Neural crest cell (in vitro differentiated cells): ENCODE results near the gene B3GALNT1. TPM values are rescaled to one million over a fixed set of nuclear protein-coding genes. Genes with fewer than 3 reads are reported as not detected.

Experiments used
- DNase-seq: peaks from one replicate; pipeline ENCODE4 v3.0.0; 2021; ENCODE audit warnings: low read depth, mixed read lengths, low spot score
- H3K27ac Mint-ChIP-seq: one replicate; pipeline ENCODE4 v1.8.0; 2021; ENCODE audit warnings: mild to moderate bottlenecking, mixed read lengths; ENCODE audit not compliant: unreplicated experiment
- H3K27me3 Mint-ChIP-seq: 2 replicates; pipeline ENCODE4 v1.8.0; 2021; ENCODE audit warnings: low read depth, mild to moderate bottlenecking, mixed read lengths
- H3K36me3 Mint-ChIP-seq: 2 replicates; pipeline ENCODE4 v1.8.0; 2021; ENCODE audit warnings: low read depth, mild to moderate bottlenecking, mixed read lengths
- H3K4me1 Mint-ChIP-seq: 2 replicates; pipeline ENCODE4 v1.8.0; 2021; ENCODE audit warnings: mixed read lengths
- H3K4me3 Mint-ChIP-seq: one replicate; pipeline ENCODE4 v1.8.0; 2021; ENCODE audit warnings: mild to moderate bottlenecking, mixed read lengths
- H3K9me3 Mint-ChIP-seq: 2 replicates; pipeline ENCODE4 v1.8.0; 2021; ENCODE audit warnings: mixed read lengths
- CTCF ChIP-seq: fragments of 200-600 bp; sonication (generic); conservative IDR thresholded peaks from 2 replicates; pipeline ENCODE4 v1.5.0; 2021; ENCODE audit warnings: antibody characterized with exemption, mild to moderate bottlenecking
- total RNA-seq: library from RNA; stranded (reverse); gene quantifications from 2 replicates; pipeline ENCODE4 v1.2.1, GENCODE V29; 2021

The B3GALNT1 gene
- total RNA-seq, 1 donor from 2014 or later, result 27.1 TPM

GRCh38 chr3:161108840-161109239 lies 3.7 kb upstream of the B3GALNT1 start:
- peaks cover 9% of the 10 kb centered on the region for H3K36me3 Mint-ChIP-seq
- H3K27me3 Mint-ChIP-seq, result peaks cover 3% of the 10 kb centered on the region
- no peak for DNase-seq
- TF ChIP-seq CTCF, result no peak
- no peak overlapping the region for H3K27ac Mint-ChIP-seq
- H3K4me3 Mint-ChIP-seq, result no peak overlapping the region
- H3K9me3 Mint-ChIP-seq, result peaks cover 3% of the 10 kb centered on the region
- H3K4me1 Mint-ChIP-seq, result peaks cover 15% of the 10 kb centered on the region

- TF ChIP-seq CTCF, result no peak
- no peak overlapping the region for H3K27ac Mint-ChIP-seq
- H3K4me3 Mint-ChIP-seq, result peak overlapping the region; percentile 26
- no peak for DNase-seq
- H3K27me3 Mint-ChIP-seq, result peaks cover 3% of the 10 kb centered on the region
- H3K4me1 Mint-ChIP-seq, result peaks cover 15% of the 10 kb centered on the region
- H3K36me3 Mint-ChIP-seq, result peaks cover 15% of the 10 kb centered on the region
- no peaks in the 10 kb centered on the region for H3K9me3 Mint-ChIP-seq
These were observed 2.2 kb upstream of the B3GALNT1 start for GRCh38 chr3:161107311-161107710.

- no peak for TF ChIP-seq CTCF
- peak overlapping the region; percentile 90 for H3K4me3 Mint-ChIP-seq
- H3K9me3 Mint-ChIP-seq, result no peaks in the 10 kb centered on the region
- peaks cover 15% of the 10 kb centered on the region for H3K4me1 Mint-ChIP-seq
- H3K27me3 Mint-ChIP-seq, result peaks cover 3% of the 10 kb centered on the region
- DNase-seq, result no peak
- peaks cover 17% of the 10 kb centered on the region for H3K36me3 Mint-ChIP-seq
- peak overlapping the region; percentile 75 for H3K27ac Mint-ChIP-seq
These were observed 1.3 kb downstream of the B3GALNT1 start for GRCh38 chr3:161103776-161104385.

DNA sequence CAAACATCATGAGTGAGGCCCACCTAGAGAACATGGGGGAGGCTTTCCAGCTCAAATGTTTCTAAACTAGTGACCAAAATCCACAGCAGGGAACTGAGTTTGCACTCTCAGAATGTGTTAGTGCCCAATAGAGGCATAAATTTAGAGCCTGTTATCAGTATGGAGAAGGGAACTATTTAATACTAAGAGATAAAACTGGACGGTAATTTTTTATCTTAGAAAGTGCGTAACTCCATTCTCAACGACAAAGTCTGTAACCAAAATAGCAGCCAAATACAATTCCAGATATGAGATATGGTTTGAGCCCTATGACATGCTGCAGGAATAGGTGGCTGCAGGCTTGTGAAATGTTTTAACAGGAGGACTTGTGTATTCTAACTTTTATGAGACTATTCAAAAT lies 3.5 kb downstream of the B3GALNT1 start:
- Mint-ChIP-seq H3K27ac (no peak overlapping the region), H3K9me3 (no peaks in the 10 kb centered on the region), H3K4me1 (peaks cover 15% of the 10 kb centered on the region), H3K4me3 (no peak overlapping the region), H3K27me3 (peaks cover 3% of the 10 kb centered on the region), H3K36me3 (peaks cover 17% of the 10 kb centered on the region)
- no peak for DNase-seq
- no peak for TF ChIP-seq CTCF

- H3K4me1 Mint-ChIP-seq, result peaks cover 15% of the 10 kb centered on the region
- peaks cover 3% of the 10 kb centered on the region for H3K27me3 Mint-ChIP-seq
These were observed 4.2 kb downstream of the B3GALNT1 start for GRCh38 chr3:161100994-161101393.

More at GRCh38 chr3:161100994-161101393, 4.2 kb downstream of the B3GALNT1 start:
- H3K27ac Mint-ChIP-seq, result no peak overlapping the region
- no peak for DNase-seq
- peak overlapping the region; percentile 44 for H3K4me3 Mint-ChIP-seq
- H3K9me3 Mint-ChIP-seq, result no peaks in the 10 kb centered on the region
- TF ChIP-seq CTCF, result no peak
- peaks cover 17% of the 10 kb centered on the region for H3K36me3 Mint-ChIP-seq
